ENCODE results near the gene CACNA2D2. TPM values are rescaled to one million over a fixed set of nuclear protein-coding genes. Genes with fewer than 3 reads are reported as not detected.

CACNA2D2 gene
- total RNA-seq, 1 experiment from 2014 or later = not detected

DNA sequence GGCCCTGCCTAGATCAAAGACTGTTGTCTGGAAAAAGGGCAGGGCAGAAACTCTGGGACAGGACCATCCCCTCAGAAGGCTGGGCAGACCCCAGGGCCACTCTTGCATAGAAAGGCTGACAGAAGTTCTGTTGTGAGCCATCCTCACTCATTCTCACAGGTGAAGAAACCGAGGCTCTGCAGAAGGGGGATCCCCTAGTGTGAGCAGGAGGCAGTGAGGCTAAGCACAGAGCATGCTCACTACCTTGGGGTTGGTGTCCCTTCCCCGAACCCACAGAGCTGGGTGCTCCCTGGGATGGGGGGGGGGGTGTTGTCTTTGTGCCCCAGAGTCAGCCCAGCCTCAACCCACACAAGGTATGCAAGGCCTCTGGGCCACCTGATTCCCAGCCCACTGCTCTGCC is 93.2 kb downstream of the CACNA2D2 start:
- CTCF ChIA-PET = no interaction called here
- no peak overlapping the region for H2AFZ ChIP-seq
- H3K9me2 ChIP-seq (ENCODE audit: insufficient read depth) = no peaks in the 10 kb centered on the region
- H3K4me3 ChIP-seq = no peak overlapping the region
- no peaks in the 10 kb centered on the region for H3K36me3 ChIP-seq (ENCODE audit: low read depth)
- no peaks in the 10 kb centered on the region for H3F3A ChIP-seq (ENCODE audit: insufficient read depth, low read depth)
- H3K27me3 ChIP-seq (ENCODE audit: insufficient read depth, low read depth) = peaks cover 13% of the 10 kb centered on the region
- H3K4me2 ChIP-seq = no peak overlapping the region
- no peak overlapping the region for H3K27ac ChIP-seq
- no peaks in the 10 kb centered on the region for H4K20me1 ChIP-seq (ENCODE audit: insufficient read depth)
- H3K79me2 ChIP-seq (ENCODE audit: low read depth) = no peaks in the 10 kb centered on the region
- H3K9me3 ChIP-seq (ENCODE audit: insufficient read depth, low read depth) = no peaks in the 10 kb centered on the region
- intact Hi-C loops (cut with micrococcal nuclease; ENCODE audit: unreplicated experiment) = no loop called here
- POLR2A ChIA-PET (ENCODE audit: unreplicated experiment) = no interaction called here
- no peak for DNase-seq
- BruUV-seq (replicated peaks) = no TSS peak
- TF ChIP-seq EZH2 (IDR thresholded peaks at IDR 0.05; ENCODE audit: low read depth) = no peak
- TF ChIP-seq, protein P1, sequence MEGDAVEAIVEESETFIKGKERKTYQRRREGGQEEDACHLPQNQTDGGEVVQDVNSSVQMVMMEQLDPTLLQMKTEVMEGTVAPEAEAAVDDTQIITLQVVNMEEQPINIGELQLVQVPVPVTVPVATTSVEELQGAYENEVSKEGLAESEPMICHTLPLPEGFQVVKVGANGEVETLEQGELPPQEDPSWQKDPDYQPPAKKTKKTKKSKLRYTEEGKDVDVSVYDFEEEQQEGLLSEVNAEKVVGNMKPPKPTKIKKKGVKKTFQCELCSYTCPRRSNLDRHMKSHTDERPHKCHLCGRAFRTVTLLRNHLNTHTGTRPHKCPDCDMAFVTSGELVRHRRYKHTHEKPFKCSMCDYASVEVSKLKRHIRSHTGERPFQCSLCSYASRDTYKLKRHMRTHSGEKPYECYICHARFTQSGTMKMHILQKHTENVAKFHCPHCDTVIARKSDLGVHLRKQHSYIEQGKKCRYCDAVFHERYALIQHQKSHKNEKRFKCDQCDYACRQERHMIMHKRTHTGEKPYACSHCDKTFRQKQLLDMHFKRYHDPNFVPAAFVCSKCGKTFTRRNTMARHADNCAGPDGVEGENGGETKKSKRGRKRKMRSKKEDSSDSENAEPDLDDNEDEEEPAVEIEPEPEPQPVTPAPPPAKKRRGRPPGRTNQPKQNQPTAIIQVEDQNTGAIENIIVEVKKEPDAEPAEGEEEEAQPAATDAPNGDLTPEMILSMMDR (conservative IDR thresholded peaks at IDR 0.05) = no peak
- no peaks in the 10 kb centered on the region for H3K4me1 ChIP-seq (replicated peaks; ENCODE audit: insufficient read depth)

DNA sequence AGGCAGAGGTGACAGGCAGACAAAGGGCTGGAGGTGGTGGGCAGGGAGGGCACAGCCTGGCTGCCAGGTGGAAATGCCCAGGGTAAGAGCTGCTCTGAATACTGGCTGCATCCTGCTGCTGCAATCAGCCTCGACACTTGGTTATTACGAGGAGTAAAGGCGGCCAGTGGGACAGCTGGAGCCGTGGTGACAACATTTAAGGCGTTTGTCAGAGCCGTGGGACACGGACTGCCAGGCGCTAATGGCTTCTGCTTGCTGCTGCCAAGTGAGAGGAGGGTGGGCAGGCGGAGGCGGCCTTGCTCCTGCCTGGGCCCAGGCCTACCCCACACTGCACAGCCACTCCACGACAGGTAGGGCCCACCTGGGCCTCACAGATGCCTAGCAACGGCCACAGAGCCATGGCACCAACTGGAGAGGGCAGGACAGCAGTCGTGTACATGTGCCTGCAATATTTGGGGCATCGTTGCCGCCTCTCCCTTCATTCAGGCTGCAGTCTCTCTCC is 94.9 kb downstream of the CACNA2D2 start:
- no peak for DNase-seq
- H3K4me2 ChIP-seq = no peak overlapping the region
- no peaks in the 10 kb centered on the region for H3K4me1 ChIP-seq (replicated peaks; ENCODE audit: insufficient read depth)
- H3K9me2 ChIP-seq (ENCODE audit: insufficient read depth) = no peaks in the 10 kb centered on the region
- no peaks in the 10 kb centered on the region for H3K79me2 ChIP-seq (ENCODE audit: low read depth)
- no peaks in the 10 kb centered on the region for H4K20me1 ChIP-seq (ENCODE audit: insufficient read depth)
- no peak overlapping the region for H3K4me3 ChIP-seq
- intact Hi-C loops (cut with micrococcal nuclease; ENCODE audit: unreplicated experiment) = no loop called here
- ChIA-PET CTCF (no interaction called here), POLR2A (ENCODE audit: unreplicated experiment) (no interaction called here)
- BruUV-seq (replicated peaks) = no TSS peak
- TF ChIP-seq, protein P1 (conservative IDR thresholded peaks at IDR 0.05) = no peak
- no peak for TF ChIP-seq EZH2 (IDR thresholded peaks at IDR 0.05; ENCODE audit: low read depth)
- no peaks in the 10 kb centered on the region for H3F3A ChIP-seq (ENCODE audit: insufficient read depth, low read depth)
- no peaks in the 10 kb centered on the region for H3K9me3 ChIP-seq (ENCODE audit: insufficient read depth, low read depth)
- no peaks in the 10 kb centered on the region for H3K36me3 ChIP-seq (ENCODE audit: low read depth)
- H3K27me3 ChIP-seq (ENCODE audit: insufficient read depth, low read depth) = peaks cover 13% of the 10 kb centered on the region
- H2AFZ ChIP-seq = no peak overlapping the region
- no peak overlapping the region for H3K27ac ChIP-seq

DNA sequence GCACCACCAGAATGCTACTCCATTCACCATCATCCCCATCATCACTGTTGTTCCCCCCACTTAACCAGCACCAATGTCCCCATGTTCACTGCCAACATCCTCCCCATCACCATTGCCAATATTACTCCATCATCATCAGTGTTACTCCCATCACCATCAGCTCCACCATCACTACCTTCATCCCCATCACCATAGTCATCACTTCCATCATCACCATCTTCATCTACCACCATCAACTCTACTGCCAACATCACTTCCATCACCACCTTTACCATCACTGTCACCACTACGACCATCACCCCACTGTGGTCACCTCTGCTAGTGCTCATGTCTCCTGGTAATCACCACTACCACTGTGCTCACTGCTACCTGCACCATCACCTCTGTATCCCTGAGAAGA is 96.9 kb downstream of the CACNA2D2 start:
- intact Hi-C loops (cut with micrococcal nuclease; ENCODE audit: unreplicated experiment) = no loop called here
- no peak for TF ChIP-seq EZH2 (IDR thresholded peaks at IDR 0.05; ENCODE audit: low read depth)
- TF ChIP-seq, protein P1 (conservative IDR thresholded peaks at IDR 0.05) = no peak
- no TSS peak for BruUV-seq (replicated peaks)
- Histone ChIP-seq H3K79me2 (ENCODE audit: low read depth) (no peaks in the 10 kb centered on the region), H3K9me2 (ENCODE audit: insufficient read depth) (no peaks in the 10 kb centered on the region), H3K4me1 (replicated peaks; ENCODE audit: insufficient read depth) (peaks cover 11% of the 10 kb centered on the region), H3K9me3 (ENCODE audit: insufficient read depth, low read depth) (no peaks in the 10 kb centered on the region), H3K4me2 (no peak overlapping the region), H3K4me3 (no peak overlapping the region), H3K36me3 (ENCODE audit: low read depth) (no peaks in the 10 kb centered on the region), H3F3A (ENCODE audit: insufficient read depth, low read depth) (peaks cover 4% of the 10 kb centered on the region; the same call in 1 of the 2 replicates), H3K27me3 (ENCODE audit: insufficient read depth, low read depth) (peaks cover 13% of the 10 kb centered on the region), H3K27ac (no peak overlapping the region), H4K20me1 (ENCODE audit: insufficient read depth) (no peaks in the 10 kb centered on the region), H2AFZ (no peak overlapping the region)
- DNase-seq = no peak
- POLR2A ChIA-PET (ENCODE audit: unreplicated experiment) = no interaction called here
- CTCF ChIA-PET = no interaction called here

All from PC-9 (cell line).